ENCODE measurements around the gene ATXN7.

The ATXN7 gene

DNA sequence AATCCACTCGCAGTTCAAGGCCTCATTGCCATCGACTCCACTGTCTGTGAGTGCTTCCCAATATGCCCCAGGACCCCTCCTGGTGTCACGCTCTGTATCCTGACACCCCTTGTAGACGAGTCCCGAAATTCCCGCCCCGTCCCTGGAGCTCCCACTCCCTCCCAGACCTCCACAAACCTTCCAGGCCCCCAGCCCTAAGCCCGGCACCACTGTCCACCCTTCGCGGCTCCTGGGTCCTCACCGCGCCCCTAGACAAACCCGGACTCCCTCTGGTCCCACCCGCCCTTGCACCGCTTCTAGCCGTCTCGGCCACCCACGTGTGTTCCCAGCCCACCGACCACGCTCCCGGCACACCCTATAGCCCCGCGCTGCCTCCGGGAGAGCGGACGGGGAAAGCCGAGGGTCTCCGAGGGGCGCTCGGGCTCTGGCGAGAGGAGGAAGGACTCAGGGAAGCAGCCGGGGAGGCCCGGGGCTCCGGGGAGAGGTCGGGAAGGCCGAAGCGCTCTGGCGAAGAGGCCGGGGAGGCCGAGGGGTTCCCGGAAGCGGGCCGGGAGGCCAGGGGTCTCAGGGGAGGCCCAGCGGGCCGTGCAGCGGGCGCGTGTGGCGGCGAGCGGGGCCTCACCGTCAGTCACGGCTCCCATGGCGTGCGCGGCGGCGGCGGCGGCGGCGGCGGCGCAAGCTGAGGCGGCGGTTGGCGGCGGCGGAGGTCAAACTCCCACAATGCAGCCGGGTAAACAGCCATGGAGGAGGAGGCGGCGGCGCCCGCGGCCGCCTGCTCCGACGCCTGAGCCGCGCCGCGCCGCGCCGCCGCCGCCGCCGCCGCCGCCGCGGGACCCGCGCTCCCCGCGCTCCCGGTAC is at the start of gene ATXN7, which contains the start of gene THOC7:
TSS of gene ATXN7 (plus strand) at position 718 of the 858 bp plus-strand sequence. CDS start 48,732 bp downstream, outside the sequence.
TSS of gene THOC7 (minus strand) at position 656 of the 858 bp plus-strand sequence. CDS start at position 641, 15 bp downstream.
- peak; percentile 77 for DNase-seq

GRCh38 chr3:63814237-63814636 is 49.4 kb upstream of the ATXN7 start:
- no peak for DNase-seq

- no peak for DNase-seq
Observed at GRCh38 chr3:63817225-63817624, 46.4 kb upstream of the ATXN7 start.

GRCh38 chr3:63818282-63819150 is 45.2 kb upstream of the ATXN7 start:
- peak; percentile 66 for DNase-seq

- DNase-seq = no peak
Observed at GRCh38 chr3:63819151-63819398, 44.6 kb upstream of the ATXN7 start, which contains the start of gene C3orf49. TSS of gene C3orf49 (plus strand) at chr3:63819299. CDS start at chr3:63819472, 173 bp downstream.

GRCh38 chr3:63824309-63824708 is 39.4 kb upstream of the ATXN7 start:
- DNase-seq = no peak

- DNase-seq = no peak
Observed at GRCh38 chr3:63830526-63830925, 33.1 kb upstream of the ATXN7 start.

DNA sequence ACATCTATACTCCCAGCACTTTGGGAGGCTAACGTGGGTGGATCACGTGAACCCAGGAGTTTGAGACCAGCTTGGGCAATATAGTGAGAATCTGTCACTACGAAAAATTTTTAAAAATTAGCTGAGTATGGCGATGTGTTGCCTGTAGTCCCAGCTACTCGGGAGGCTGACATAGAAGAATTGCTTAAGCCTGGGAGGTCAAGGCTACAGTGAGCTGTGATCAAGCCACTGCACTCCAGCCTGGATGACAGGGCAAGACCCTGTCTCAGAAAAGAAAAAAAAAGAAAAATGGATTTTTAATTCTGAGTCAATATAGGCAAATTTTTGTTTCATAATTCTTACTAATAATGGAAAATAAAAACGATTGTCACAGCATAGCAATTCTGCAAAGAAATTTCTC is 31.3 kb upstream of the ATXN7 start:
- no peak for DNase-seq

DNA sequence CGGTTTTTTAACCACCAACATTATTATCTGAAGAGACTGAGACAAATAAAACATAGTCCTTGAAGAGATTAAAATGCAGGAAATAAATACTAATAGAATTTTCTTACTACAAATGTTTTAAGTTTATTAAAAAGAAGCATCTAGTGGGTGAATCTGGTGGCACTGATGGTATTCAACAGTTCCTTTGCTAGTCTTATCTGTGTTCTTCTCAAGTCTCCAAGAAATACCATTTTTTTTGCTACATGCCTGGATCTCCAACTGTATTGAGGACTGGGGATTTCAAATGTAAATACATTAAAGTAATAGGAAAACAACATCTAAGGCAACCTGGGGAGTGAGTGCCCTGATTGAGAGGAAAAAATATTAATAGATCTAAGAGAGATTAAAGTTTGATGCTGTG is 22.0 kb upstream of the ATXN7 start:
- no peak for DNase-seq

GRCh38 chr3:63842127-63842526 is 21.5 kb upstream of the ATXN7 start:
- DNase-seq = no peak

DNA sequence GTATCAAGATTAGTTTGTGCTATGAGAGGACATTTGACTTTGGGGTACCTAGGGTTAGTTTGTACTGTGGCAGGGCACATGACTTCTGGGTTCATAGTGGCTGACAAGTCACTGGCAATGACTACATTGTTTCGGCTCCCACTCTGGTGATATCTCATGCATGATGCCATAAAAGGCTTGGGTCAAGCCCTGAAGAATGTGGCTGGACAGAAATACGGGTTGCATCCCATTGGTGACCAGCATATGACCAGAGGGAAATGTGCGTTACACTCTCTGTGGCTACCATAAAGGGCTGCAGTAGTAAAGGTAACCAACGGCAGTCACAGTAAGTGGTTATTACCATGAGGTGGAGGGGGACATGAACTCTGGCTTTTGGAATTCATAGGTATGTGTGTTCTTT is 18.5 kb upstream of the ATXN7 start:
- DNase-seq = no peak

- no peak for DNase-seq
Observed at GRCh38 chr3:63847718-63848450, 15.8 kb upstream of the ATXN7 start.

DNA sequence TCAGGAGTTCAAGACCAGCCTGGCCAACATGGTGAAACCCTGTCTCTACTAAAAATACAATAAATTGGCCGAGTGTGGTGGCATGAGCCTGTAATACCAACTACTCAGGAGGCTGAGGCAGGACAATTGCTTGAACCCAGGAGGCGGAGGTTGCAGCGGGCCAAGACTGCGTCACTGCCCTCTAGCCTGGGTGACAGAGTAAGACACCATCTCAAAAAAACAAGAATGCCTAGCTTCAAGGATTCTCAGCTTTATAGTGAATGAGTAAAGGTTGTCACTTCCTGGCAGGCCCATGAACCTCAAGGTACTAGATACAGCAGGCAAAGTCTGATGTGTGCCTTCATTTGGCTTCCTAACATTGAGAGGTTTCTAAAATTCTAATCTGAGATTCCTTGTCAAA is 14.5 kb upstream of the ATXN7 start:
- DNase-seq = no peak

GRCh38 chr3:63851287-63851686 is 12.4 kb upstream of the ATXN7 start:
- DNase-seq = no peak

DNA sequence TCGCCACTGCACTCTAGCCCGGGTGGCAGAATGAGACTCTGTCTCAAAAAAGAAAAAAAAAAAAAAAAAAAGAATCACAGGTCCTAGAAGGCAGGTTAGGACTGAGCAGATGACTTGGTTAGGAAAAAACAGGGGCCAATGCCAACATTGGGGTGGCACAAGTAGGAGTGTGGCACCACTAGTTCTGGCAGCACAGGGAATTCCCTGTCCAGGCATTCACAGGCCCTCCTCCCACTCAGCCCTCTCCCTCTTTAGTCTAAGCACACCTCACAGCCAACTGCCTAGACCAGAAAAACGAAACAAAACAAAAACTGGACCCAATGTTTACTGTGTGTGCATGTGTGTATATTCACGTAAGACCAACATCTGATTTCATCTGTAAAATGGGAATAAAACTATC is 10.6 kb upstream of the ATXN7 start:
- no peak for DNase-seq

- DNase-seq = no peak
Observed at GRCh38 chr3:63855333-63855940, 8.2 kb upstream of the ATXN7 start.

GRCh38 chr3:63857311-63857710 is 6.4 kb upstream of the ATXN7 start:
- DNase-seq = no peak

GRCh38 chr3:63860776-63861175 is 2.9 kb upstream of the ATXN7 start:
- no peak for DNase-seq

DNA sequence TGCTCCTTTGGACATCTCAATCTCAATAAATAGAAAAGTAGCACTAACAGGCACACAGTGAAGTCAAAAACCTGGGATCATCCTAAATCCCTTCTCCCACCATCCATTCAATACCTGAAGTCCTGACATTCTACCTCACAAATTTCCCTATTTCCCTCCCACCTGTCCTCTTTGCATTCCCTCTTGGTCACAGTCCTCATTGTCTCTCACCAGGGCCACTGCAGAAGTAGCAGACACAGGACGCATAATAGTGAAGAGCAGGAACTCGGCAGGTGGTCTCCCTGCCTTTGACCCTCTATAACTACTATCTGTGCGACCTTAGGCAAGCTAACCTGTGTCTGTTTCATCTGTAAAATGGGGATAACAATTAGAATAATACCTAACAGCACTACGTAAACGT is 2.4 kb upstream of the ATXN7 start:
- no peak for DNase-seq

DNA sequence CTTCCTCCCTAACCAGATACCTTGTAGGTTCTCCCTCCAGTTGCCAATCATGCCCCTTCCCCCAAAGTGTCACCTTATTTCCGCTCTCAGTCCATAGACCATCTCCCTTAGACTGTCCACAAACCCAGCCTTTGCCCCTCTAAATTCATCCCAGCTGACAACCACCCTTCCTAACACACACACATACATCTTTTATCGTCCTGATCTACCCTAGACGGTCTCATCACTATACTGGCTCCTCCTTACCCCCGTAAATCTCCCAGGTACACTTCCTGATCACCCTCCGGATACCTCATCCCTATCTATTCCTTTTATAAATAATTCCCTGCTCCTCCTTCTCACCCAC is 890 bp upstream of the ATXN7 start:
- DNase-seq = no peak

DNA sequence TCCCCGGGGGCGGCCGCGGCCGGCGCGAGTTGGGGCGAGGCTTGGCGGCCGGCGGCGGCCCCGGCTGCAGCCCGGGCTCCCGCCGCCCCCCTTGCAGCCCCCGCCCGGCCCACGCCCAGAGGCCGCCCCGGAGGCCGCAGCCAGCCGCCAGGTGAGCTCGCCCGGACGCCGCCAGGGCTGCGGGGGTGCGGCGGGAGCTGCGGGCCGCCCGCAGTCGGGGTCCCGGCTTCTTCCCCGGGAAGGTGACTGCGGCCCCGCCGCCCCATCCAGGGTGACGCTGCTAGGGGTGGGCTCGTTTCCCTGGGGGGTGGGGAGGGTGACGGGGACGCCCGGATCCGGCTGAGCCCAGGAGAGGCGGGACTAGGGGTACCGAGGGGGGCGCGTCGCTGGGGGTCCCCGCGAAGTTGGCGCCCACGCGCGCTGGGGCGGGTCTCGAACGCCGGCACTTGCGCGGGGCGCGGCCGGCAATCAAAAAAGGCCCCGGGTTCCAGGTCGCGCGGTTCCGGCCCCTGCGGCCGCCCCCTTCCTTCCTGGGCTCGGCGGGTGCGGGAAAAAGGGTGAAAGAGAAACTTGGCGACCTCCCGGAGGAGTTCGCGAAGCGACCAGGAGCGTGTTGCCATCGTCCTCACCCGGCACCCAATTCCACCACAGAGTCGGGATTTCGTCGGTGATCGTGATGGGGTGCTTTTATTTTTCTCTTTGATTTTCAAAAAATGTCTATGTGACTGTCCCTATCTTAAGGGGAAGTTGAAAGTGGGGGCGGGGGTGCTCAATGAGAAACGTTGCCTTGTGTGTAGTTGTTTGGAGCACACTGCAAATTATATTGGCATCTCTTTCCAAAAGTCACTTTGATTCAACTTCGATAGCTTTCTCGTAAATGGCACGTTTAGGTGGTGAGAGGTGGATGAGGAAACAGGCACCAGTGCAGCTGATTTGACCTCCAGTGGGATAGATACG is 619 bp downstream of the ATXN7 start:
- peak; percentile 63 for DNase-seq

DNA sequence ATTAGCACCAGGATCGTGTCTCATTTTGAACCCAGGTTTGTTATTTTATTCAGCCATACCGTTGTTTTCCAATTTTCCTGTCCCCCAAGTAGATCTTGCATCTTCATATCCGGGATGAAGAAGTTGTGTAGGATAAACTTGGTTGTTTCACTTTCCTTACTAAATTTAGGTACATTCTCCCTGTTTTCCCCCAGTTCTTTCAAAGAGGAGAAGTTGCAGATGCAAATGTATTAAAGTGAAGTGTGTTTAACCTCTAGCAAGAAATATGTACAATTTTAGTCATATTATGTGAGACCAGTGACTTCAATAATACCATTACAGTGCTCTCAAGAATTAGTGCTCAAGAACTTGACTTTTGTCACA is 1.3 kb downstream of the ATXN7 start:
- no peak for DNase-seq

All from femur (tissue), 1 donor.